ENCODE measurements around the gene RARS2.

- TF ChIP-seq CTCF (IDR thresholded peaks at IDR 0.05) = no peak
- TF ChIP-seq POLR2AphosphoS5 (IDR thresholded peaks at IDR 0.05) = no peak
These were observed 19.0 kb upstream of the RARS2 start for GRCh38 chr6:87608802-87609201.

Data from transverse colon (tissue), 4 donors.